Body of pancreas (tissue), 4 donors: Measurements from ENCODE around the gene PCBP3. TPM values are rescaled to one million over a fixed set of nuclear protein-coding genes. Genes with fewer than 3 reads are reported as not detected.
"Not testable (repeated sequence)": the region's sequence is repeated elsewhere in the genome, so short reads cannot be mapped to it uniquely, and the experiment has no call there.

Source experiments
- ATAC-seq: fragments of 150-250 bp; one replicate; pipeline ENCODE4 v1.9.1; 2016
- DNase-seq, 4 donors: peaks; one replicate each; pipeline ENCODE4 v3.0.0-alpha.2; 2019
- H3K27ac ChIP-seq, 4 donors: fragments of 200-600 bp; sonication (generic); 1 replicate in 3 of 4; 2 replicates in 1 of 4; pipeline versions ENCODE4 v1.5.1 to v1.6.1; 2016 to 2019; ENCODE audit warnings: mild to moderate bottlenecking in 1 of 4, mixed read lengths in 1 of 4, moderate library complexity in 1 of 4
- H3K27me3 ChIP-seq, 2 donors: fragments of 200-600 bp; sonication (generic); one replicate each; pipeline ENCODE4 v1.6.0; 2016; ENCODE audit warnings: mild to moderate bottlenecking in 1 of 2
- H3K36me3 ChIP-seq, 2 donors: fragments of 200-600 bp; sonication (generic); replicated peaks in 1 of 2; 2 replicates each; pipeline ENCODE4 v1.5.1; 2016; ENCODE audit warnings: low read depth in 2 of 2; ENCODE audit not compliant: insufficient read depth in 1 of 2
- H3K4me1 ChIP-seq: fragments of 200-600 bp; sonication (generic); one replicate; pipeline ENCODE4 v1.6.0; 2016
- H3K4me3 ChIP-seq, 2 donors: fragments of 200-600 bp; sonication (generic); 1 replicate in 1 of 2; 2 replicates in 1 of 2; pipeline ENCODE4 v1.5.1; 2016 to 2019
- H3K9me3 ChIP-seq, 3 donors: fragments of 200-600 bp; sonication (generic); 1 replicate in 2 of 3; 2 replicates in 1 of 3; pipeline ENCODE4 v1.5.1; 2016
- CTCF ChIP-seq, 7 experiments: fragments of 450-650 bp in 4 of 7; fragments of 200-600 bp in 3 of 7; sonication (generic) in 3 of 7; IDR thresholded peaks; one replicate each; pipeline ENCODE4 v1.5.1; 2016 to 2019; ENCODE audit warnings: antibody characterized with exemption in 7 of 7
- POLR2A ChIP-seq, 3 donors: fragments of 450-650 bp; IDR thresholded peaks; one replicate each; pipeline ENCODE4 v1.6.1; 2016; ENCODE audit warnings: antibody characterized with exemption in 3 of 3, mild to moderate bottlenecking in 2 of 3
- WGBS, 2 donors: methylation state at CpG; one replicate each; pipeline ENCODE4 v1.1.5; 2017; 5-methylcytosine and 5-hydroxymethylcytosine counted together
- intact Hi-C: fragments of 100-400 bp; cut with DNase I; formaldehyde crosslinking; loops from one replicate; pipeline ENCODE4 v1.15.1; 2023
- total RNA-seq, 2 donors: library from RNA; depleted of rRNA; stranded (reverse); fragments of >200 nt; gene quantifications; one replicate each; pipeline ENCODE4 v1.1.0, GENCODE V29; 2016

PCBP3 gene
- total RNA-seq, 2 donors from 2014 or later: 1.3 to 4.6 TPM

- ATAC-seq: no peak
- no peaks in the 10 kb centered on the region for H3K9me3 ChIP-seq
- no peaks in the 10 kb centered on the region for H3K36me3 ChIP-seq
- H3K27me3 ChIP-seq: no peaks in the 10 kb centered on the region
- intact Hi-C loops: no loop called here
- H3K4me1 ChIP-seq: no peaks in the 10 kb centered on the region
- no peak overlapping the region for H3K27ac ChIP-seq
- no peak for TF ChIP-seq POLR2A (IDR thresholded peaks at IDR 0.05)
- no peak for TF ChIP-seq CTCF (IDR thresholded peaks at IDR 0.05)
- 76 to 80% methylated on average over 13 of the region's 13 CpGs for WGBS, 2 donors
- no peak overlapping the region for H3K4me3 ChIP-seq
- no peak for DNase-seq
These were observed 61.0 kb downstream of the PCBP3 start for GRCh38 chr21:45704311-45705108.

GRCh38 chr21:45706299-45706698, 62.8 kb downstream of the PCBP3 start:
- ATAC-seq (no peak), DNase-seq (no peak)
- 67 to 73% methylated on average over 1 of the region's 1 CpG for WGBS, 2 donors
- TF ChIP-seq POLR2A (IDR thresholded peaks at IDR 0.05) (no peak), CTCF (IDR thresholded peaks at IDR 0.05) (no peak)
- intact Hi-C loops: no loop called here
- H3K9me3 ChIP-seq: no peaks in the 10 kb centered on the region
- no peak overlapping the region for H3K27ac ChIP-seq
- H3K4me1 ChIP-seq: no peaks in the 10 kb centered on the region
- no peaks in the 10 kb centered on the region for H3K27me3 ChIP-seq
- H3K4me3 ChIP-seq: no peak overlapping the region
- H3K36me3 ChIP-seq: no peaks in the 10 kb centered on the region

GRCh38 chr21:45709173-45709572, 65.6 kb downstream of the PCBP3 start:
- intact Hi-C loops: no loop called here

GRCh38 chr21:45709696-45710268, 66.3 kb downstream of the PCBP3 start:
- no peak overlapping the region for H3K27ac ChIP-seq
- H3K27me3 ChIP-seq: no peaks in the 10 kb centered on the region
- TF ChIP-seq CTCF (IDR thresholded peaks at IDR 0.05) (no peak), POLR2A (IDR thresholded peaks at IDR 0.05) (no peak)
- WGBS, 2 donors: 66 to 80% methylated on average over 3 of the region's 3 CpGs
- ATAC-seq (no peak), DNase-seq (no peak)
- H3K4me1 ChIP-seq: no peaks in the 10 kb centered on the region
- no peaks in the 10 kb centered on the region for H3K36me3 ChIP-seq
- no peaks in the 10 kb centered on the region for H3K9me3 ChIP-seq
- intact Hi-C loops: no loop called here
- no peak overlapping the region for H3K4me3 ChIP-seq

More at GRCh38 chr21:45709173-45709572, 65.6 kb downstream of the PCBP3 start:
- H3K4me1 ChIP-seq: no peaks in the 10 kb centered on the region
- no peak overlapping the region for H3K27ac ChIP-seq
- DNase-seq (no peak), ATAC-seq (no peak)
- H3K4me3 ChIP-seq: no peak overlapping the region
- TF ChIP-seq CTCF (IDR thresholded peaks at IDR 0.05): no peak
- TF ChIP-seq POLR2A (IDR thresholded peaks at IDR 0.05): no peak
- no peaks in the 10 kb centered on the region for H3K9me3 ChIP-seq
- H3K36me3 ChIP-seq: no peaks in the 10 kb centered on the region
- no peaks in the 10 kb centered on the region for H3K27me3 ChIP-seq
- 75 to 84% methylated on average over 7 of the region's 7 CpGs for WGBS, 2 donors

- ATAC-seq, intact Hi-C loops, H3K27me3 ChIP-seq, H3K4me1 ChIP-seq, H3K36me3 ChIP-seq, H3K9me3 ChIP-seq, H3K4me3 ChIP-seq, H3K27ac ChIP-seq, DNase-seq: not testable (repeated sequence)
- 87 to 92% methylated on average over 5 of the region's 5 CpGs for WGBS, 2 donors
These were observed 66.8 kb downstream of the PCBP3 start for GRCh38 chr21:45710306-45710705.
